ENCODE data around the gene PRKN. TPM values are rescaled to one million over a fixed set of nuclear protein-coding genes. Genes with fewer than 3 reads are reported as not detected.

PRKN gene
- total RNA-seq, 4 donors from 2014 or later, result 5.2 to 121 (median 6.9) TPM

DNA sequence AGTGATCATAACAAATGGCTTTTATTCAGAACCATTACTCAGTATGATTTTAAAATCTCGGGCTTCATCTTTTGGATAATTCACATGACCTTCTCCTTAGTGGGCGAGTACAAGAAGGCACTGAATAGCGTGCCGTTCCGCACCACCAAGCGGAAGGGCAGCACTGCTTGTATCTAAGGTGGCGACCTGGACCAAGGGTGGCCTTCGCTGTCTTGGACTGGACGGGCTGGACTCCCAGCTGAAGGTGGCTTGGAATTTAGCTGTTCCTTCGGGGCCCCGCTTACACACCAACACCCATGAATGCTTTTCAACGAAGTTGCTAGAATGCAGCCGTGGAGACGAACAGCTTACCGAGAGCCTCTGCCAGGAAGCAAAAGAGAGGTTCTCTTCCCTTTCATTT, 1285.1 kb downstream of the PRKN start:
- Histone ChIP-seq H3K36me3 (no peaks in the 10 kb centered on the region), H3K9me3 (no peaks in the 10 kb centered on the region), H3K4me3 (replicated peaks in 1 of 3) (no peak overlapping the region), H3K4me1 (no peaks in the 10 kb centered on the region), H3K27me3 (no peaks in the 10 kb centered on the region), H3K27ac (no peak overlapping the region)
- TF ChIP-seq, protein P1, sequence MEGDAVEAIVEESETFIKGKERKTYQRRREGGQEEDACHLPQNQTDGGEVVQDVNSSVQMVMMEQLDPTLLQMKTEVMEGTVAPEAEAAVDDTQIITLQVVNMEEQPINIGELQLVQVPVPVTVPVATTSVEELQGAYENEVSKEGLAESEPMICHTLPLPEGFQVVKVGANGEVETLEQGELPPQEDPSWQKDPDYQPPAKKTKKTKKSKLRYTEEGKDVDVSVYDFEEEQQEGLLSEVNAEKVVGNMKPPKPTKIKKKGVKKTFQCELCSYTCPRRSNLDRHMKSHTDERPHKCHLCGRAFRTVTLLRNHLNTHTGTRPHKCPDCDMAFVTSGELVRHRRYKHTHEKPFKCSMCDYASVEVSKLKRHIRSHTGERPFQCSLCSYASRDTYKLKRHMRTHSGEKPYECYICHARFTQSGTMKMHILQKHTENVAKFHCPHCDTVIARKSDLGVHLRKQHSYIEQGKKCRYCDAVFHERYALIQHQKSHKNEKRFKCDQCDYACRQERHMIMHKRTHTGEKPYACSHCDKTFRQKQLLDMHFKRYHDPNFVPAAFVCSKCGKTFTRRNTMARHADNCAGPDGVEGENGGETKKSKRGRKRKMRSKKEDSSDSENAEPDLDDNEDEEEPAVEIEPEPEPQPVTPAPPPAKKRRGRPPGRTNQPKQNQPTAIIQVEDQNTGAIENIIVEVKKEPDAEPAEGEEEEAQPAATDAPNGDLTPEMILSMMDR (IDR thresholded peaks at IDR 0.05), result no peak
- no peak for TF ChIP-seq POLR2A (IDR thresholded peaks at IDR 0.05)
- DNase-seq, result no peak
- 82 to 91% methylated on average over 14 to 15 of the region's 15 CpGs for WGBS, 2 donors
- intact Hi-C loops (cut with DNase I), result no loop called here

DNA sequence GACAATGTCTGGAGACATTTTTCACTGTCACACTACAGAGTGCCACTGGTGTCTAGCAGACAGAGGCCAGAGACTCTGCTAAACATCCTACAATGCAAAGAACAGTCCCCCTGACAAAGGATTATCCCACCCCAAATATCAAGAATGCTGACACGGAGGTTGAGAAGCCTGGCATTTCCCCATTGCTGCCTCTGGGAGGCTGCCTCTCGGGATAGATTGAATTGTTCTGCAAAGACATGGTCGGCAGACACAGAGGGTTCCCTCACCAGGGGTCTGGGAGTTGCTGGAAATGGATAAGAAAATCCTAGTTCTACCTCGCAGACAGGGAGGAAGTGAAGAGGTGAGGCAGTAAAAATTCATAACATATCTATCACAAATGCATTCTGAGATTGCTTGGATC, 1287.3 kb downstream of the PRKN start:
- Histone ChIP-seq H3K4me3 (replicated peaks in 1 of 3) (no peak overlapping the region), H3K36me3 (no peaks in the 10 kb centered on the region), H3K4me1 (peaks cover 3 to 4% of the 10 kb centered on the region in 2 donors), H3K27ac (no peak overlapping the region), H3K27me3 (no peaks in the 10 kb centered on the region), H3K9me3 (no peaks in the 10 kb centered on the region)
- TF ChIP-seq, protein P1 (IDR thresholded peaks at IDR 0.05), result no peak
- TF ChIP-seq POLR2A (IDR thresholded peaks at IDR 0.05), result no peak
- intact Hi-C loops (cut with DNase I), result no loop called here
- 84 to 86% methylated on average over 4 of the region's 4 CpGs for WGBS, 2 donors
- no peak for DNase-seq

DNA sequence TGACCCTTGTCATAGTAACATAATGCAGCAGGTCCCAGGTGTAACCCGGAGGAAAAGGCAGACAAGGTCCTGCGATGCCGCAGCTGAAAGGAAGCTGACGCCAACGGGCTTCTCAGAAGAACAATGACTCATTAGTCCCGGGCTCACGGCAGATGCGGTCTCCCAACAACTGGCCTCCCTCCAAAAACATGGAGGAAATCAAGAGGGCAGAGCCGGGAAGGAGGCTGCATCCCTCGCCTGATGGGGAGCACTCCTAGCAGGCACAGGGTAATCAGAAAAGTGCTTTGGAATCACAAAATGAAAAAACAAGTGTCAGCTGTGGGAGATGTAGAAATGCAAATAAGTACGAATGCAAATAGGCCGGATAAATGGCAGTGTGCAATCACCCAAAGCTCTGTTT, 1288.5 kb downstream of the PRKN start:
- peak in 1 of 2 donors; percentile 18 for DNase-seq
- H3K9me3 ChIP-seq, result no peaks in the 10 kb centered on the region
- H3K4me1 ChIP-seq, result peaks cover 8 to 10% of the 10 kb centered on the region in 2 donors
- H3K27ac ChIP-seq, result no peak overlapping the region
- H3K27me3 ChIP-seq, result no peaks in the 10 kb centered on the region
- H3K4me3 ChIP-seq (replicated peaks in 1 of 3), result no peak overlapping the region
- no peaks in the 10 kb centered on the region for H3K36me3 ChIP-seq
- intact Hi-C loops (cut with DNase I), result no loop called here
- WGBS, 2 donors, result 58 to 74% methylated on average over 12 of the region's 12 CpGs
- TF ChIP-seq POLR2A (IDR thresholded peaks at IDR 0.05), result no peak
- TF ChIP-seq, protein P1 (IDR thresholded peaks at IDR 0.05), result no peak

DNA sequence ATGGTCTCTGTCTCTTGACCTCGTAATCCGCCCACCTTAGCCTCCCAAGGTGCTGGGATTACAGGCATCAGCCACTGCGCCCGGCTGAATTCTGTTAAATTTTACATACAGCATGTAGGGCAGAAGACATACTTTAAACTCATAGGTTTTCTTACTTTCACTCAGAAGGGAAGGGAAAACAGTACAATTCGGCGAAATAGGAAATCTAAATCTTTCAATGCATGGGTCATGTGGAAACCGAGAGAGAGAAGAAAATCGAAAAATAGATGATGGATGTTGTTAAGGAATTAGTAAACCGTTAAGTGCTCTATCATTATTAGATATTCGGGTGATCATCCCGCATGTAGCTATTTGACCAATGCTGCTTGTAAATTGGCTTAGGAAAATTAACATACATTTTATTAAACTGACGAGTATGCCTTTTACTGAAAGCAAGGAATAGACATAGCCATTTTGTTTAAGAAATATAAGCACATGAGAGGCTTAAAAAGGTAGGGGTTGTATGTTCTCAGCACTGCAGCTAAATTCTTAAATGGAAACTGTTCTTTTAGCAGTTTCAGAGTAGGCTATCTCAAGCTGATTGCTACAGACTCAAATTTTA, 1289.0 kb downstream of the PRKN start:
- H3K27ac ChIP-seq, result no peak overlapping the region
- H3K27me3 ChIP-seq, result no peaks in the 10 kb centered on the region
- no peak for DNase-seq
- H3K4me1 ChIP-seq, result peaks cover 8 to 11% of the 10 kb centered on the region in 2 donors
- 90 to 95% methylated on average over 12 of the region's 12 CpGs for WGBS, 2 donors
- no peak overlapping the region for H3K4me3 ChIP-seq (replicated peaks in 1 of 3)
- no peaks in the 10 kb centered on the region for H3K9me3 ChIP-seq
- intact Hi-C loops (cut with DNase I), result no loop called here
- TF ChIP-seq, protein P1 (IDR thresholded peaks at IDR 0.05), result no peak
- no peak for TF ChIP-seq POLR2A (IDR thresholded peaks at IDR 0.05)
- H3K36me3 ChIP-seq, result no peaks in the 10 kb centered on the region

DNA sequence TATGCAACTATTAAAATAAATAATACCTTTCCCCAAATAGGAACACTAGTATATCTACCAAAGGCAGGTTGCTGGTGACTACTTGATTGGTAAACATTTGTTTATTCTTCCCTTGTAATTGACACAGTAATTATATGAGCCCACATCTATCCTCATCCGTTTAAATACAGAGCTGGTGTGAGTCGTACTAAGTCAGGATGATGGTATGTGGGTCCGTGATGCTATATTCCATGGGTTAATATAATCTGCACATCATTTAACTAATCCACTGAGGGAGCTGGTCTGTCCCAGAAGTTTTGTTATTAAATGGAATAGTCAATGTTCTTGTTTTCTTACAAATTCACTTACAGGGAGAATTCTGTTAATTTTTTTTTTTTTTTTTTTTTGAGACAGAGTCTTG, 1289.7 kb downstream of the PRKN start:
- no peak overlapping the region for H3K27ac ChIP-seq
- TF ChIP-seq POLR2A (IDR thresholded peaks at IDR 0.05), result no peak
- TF ChIP-seq, protein P1 (IDR thresholded peaks at IDR 0.05), result no peak
- no peaks in the 10 kb centered on the region for H3K9me3 ChIP-seq
- H3K27me3 ChIP-seq, result no peaks in the 10 kb centered on the region
- no peak for DNase-seq
- WGBS, 2 donors, result 95 to 99% methylated on average over 3 of the region's 3 CpGs
- peaks cover 8 to 11% of the 10 kb centered on the region in 2 donors for H3K4me1 ChIP-seq
- no peaks in the 10 kb centered on the region for H3K36me3 ChIP-seq
- no peak overlapping the region for H3K4me3 ChIP-seq (replicated peaks in 1 of 3)
- intact Hi-C loops (cut with DNase I), result no loop called here

All from thyroid gland (tissue), 4 donors.